HG02759 (cell line): ENCODE data around the gene REXO1.
A peak's percentile ranks its signal among the peaks of the same experiment; 100 is the strongest.
"Not testable (repeated sequence)": the region's sequence is repeated elsewhere in the genome, so short reads cannot be mapped to it uniquely, and the experiment has no call there.

Experiments used
- ATAC-seq: cut with Tn5 transposase; IDR thresholded peaks from one replicate; pipeline ENCODE4 v1.9.1; 2021; ENCODE audit warnings: mild to moderate bottlenecking, moderate library complexity; ENCODE audit not compliant: unreplicated experiment

The REXO1 gene

GRCh38 chr19:1877280-1877660, 29.0 kb upstream of the REXO1 start:
- ATAC-seq: not testable (repeated sequence)

GRCh38 chr19:1876496-1877279, 28.4 kb upstream of the REXO1 start:
- ATAC-seq: not testable (repeated sequence)

GRCh38 chr19:1875646-1876495, 27.6 kb upstream of the REXO1 start:
- peak; percentile 92 for ATAC-seq

GRCh38 chr19:1875265-1875645, 27.0 kb upstream of the REXO1 start:
- ATAC-seq: not testable (repeated sequence)

GRCh38 chr19:1874554-1875185, 26.4 kb upstream of the REXO1 start:
- no peak for ATAC-seq

GRCh38 chr19:1873524-1874473, 25.5 kb upstream of the REXO1 start:
- no peak for ATAC-seq

GRCh38 chr19:1872807-1873523, 24.7 kb upstream of the REXO1 start:
- ATAC-seq: no peak

- no peak for ATAC-seq
Observed at GRCh38 chr19:1871630-1872029, 23.3 kb upstream of the REXO1 start.

GRCh38 chr19:1871140-1871597, 22.9 kb upstream of the REXO1 start:
- no peak for ATAC-seq

- ATAC-seq: no peak
Observed at GRCh38 chr19:1868971-1869370, 20.7 kb upstream of the REXO1 start.

- ATAC-seq: no peak
Observed at GRCh38 chr19:1867349-1867724, 19.1 kb upstream of the REXO1 start.

GRCh38 chr19:1866693-1867348, 18.5 kb upstream of the REXO1 start:
- no peak for ATAC-seq

- no peak for ATAC-seq
Observed at GRCh38 chr19:1865172-1866010, 17.1 kb upstream of the REXO1 start.

GRCh38 chr19:1864480-1865171, 16.3 kb upstream of the REXO1 start:
- ATAC-seq: peak; percentile 34

- peak; percentile 68 for ATAC-seq
Observed at GRCh38 chr19:1863638-1864479, 15.6 kb upstream of the REXO1 start.

GRCh38 chr19:1863328-1863637, 15.0 kb upstream of the REXO1 start, which contains the start of gene KLF16:
Gene KLF16 (minus strand): TSS chr19:1863579. CDS start chr19:1863497, 82 bp downstream.
- peak; percentile 1 for ATAC-seq
